HG03025 (cell line): Measurements from ENCODE around the gene XKR7.

Experiments used
- ATAC-seq: cut with Tn5 transposase; IDR thresholded peaks from one replicate; pipeline ENCODE4 v1.9.1; 2021; ENCODE audit warnings: mild to moderate bottlenecking, moderate library complexity; ENCODE audit not compliant: unreplicated experiment, low FRiP score

The XKR7 gene

DNA sequence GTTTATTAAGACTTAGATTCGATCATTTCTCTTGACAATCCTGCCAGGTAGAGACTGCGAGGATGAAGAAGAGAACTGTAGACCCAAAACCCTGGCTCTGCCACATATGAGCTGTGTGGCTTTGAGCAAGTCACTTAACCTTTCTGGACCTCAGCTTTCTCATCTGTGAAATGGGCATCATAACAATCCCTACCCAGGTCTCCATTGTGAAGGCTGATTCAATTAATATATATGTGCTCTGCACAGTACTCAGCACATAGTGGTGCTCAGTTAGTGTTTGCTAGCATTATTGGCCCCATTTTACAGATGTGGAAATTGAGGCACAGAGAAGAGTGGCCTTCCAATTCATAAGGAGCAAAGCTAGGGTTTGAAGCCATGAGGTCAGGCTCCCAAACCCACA is 7.9 kb downstream of the XKR7 start:
- no peak for ATAC-seq

GRCh38 chr20:31977080-31977479 is 9.1 kb downstream of the XKR7 start:
- ATAC-seq = no peak

- no peak for ATAC-seq
Observed at GRCh38 chr20:31979713-31980426, 11.9 kb downstream of the XKR7 start.

GRCh38 chr20:31981784-31982183 is 13.8 kb downstream of the XKR7 start:
- no peak for ATAC-seq

- ATAC-seq = no peak
Observed at GRCh38 chr20:31984981-31985471, 17.1 kb downstream of the XKR7 start.

- no peak for ATAC-seq
Observed at GRCh38 chr20:31987744-31988143, 19.8 kb downstream of the XKR7 start.

DNA sequence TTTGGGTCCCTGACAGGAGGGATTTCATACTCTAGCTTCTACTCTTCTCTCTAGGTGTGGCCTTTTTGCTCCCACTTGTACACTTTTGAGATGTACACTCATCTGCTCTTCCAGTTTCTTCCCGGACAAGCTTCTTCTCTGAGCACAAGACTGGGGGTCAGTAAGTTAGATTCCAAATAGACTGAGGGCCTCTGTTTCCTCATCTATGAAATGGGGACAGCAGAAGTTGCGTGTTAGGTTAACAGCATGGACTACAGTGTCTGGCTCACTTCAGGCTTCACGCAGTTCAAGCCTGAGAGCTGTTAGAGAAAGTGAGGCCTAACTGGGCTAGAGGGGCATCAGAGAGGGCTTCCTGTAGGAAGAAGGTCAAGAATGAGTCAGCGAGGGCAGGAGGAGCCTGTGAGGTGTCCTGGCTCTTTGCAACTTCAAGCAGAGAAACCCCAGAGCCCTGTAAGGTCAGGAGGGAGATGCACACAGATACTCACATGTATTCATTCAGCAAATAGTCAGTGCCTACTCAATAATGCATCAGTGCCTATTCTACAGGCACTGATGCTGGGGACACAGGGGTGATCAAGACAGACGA is 20.6 kb downstream of the XKR7 start:
- ATAC-seq = no peak

DNA sequence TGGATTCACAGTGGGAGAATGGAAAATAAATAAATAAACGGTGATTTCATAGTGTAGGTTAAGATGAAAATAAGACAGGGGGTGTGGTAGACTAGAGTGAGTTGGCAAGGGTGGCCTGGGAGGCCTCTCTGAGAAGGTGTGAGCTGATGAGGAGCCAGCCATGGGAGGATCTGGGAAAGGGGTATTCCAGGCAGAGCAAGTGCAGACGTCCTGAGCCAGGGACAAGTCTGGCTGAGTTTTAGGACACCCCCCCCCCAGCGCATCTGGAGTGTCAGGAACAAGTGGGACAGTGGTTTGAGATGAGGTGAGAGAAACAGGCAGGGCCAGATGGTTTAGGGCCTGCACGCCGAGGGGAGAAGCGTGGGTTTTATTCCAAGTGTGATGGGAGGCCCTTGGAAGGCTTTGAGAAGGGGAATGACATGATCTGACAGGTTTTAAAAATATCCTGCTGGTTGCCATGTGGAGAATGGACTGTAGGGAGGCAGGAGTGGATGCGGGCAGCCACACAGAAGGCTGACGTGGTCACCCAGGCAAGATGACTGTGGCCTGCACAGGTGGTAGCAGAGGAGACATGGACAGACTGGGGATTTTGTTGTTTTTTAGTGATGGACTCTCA is 21.2 kb downstream of the XKR7 start:
- ATAC-seq = no peak

DNA sequence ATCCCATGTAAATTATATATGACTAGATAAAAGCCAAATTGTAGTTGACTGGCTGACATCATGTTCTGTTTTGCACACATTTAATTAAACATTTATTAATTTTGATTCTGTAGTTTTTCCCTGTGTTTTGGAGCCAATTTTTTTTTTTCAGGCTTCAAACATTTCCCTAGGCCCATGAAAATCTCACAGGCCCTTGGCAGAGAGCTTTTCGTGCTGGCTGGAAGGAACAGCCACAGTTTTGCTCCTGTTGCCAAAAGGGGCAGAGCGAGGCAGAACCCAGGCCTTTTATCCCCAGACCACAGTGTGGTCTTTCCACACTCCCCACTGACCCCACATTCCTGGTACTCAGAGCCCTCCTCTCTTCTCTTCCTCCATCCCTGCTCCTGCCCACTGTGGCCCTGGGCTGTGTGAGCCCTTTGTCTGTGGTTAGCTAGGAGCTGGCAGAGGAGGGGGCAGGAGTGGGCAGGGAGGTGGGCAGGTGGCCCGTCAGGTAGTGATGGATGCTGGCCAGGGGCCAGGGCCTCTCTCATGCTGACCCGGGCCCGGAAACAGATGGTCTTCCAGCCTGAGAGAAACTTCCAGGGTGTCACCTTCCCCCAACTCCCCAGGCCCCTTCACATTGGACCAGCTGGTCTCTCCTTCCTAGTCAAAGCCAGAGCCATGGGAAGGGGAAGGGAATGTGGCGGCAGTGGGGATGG is 22.8 kb downstream of the XKR7 start:
- no peak for ATAC-seq

DNA sequence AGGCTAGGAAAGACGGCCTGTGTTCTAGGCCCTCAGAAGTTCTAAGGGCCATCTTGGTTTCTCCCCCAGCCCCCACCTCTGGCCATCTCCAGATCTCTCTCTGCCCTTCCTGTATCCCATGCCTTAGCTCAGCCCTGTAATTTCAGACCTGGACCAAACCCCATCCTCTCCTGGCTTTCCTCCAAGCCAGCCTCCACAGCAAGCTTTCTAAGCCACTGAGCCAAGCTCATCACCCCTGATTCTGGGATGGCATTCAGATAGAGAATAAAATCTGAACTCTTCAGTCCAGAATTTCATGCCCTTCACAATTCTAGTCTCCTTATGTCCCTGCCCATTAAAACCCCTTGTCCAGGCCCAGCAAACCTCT is 23.4 kb downstream of the XKR7 start:
- no peak for ATAC-seq

GRCh38 chr20:31992086-31992485 is 24.1 kb downstream of the XKR7 start:
- no peak for ATAC-seq

DNA sequence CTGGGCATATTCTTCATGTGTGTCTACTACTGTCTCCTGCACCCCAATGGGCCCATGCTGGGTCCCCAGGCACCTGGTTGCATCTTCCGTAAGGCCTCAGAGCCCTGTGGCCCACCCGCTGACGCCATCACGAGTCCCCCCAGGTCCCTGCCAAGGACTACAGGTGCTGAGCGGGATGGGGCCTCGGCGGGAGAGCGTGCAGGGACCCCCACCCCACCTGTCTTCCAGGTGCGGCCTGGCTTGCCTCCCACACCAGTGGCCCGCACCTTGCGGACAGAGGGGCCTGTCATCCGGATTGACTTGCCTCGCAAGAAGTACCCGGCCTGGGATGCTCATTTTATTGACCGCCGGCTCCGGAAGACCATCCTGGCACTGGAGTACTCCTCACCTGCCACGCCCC is 29.0 kb downstream of the XKR7 start:
- ATAC-seq = no peak

DNA sequence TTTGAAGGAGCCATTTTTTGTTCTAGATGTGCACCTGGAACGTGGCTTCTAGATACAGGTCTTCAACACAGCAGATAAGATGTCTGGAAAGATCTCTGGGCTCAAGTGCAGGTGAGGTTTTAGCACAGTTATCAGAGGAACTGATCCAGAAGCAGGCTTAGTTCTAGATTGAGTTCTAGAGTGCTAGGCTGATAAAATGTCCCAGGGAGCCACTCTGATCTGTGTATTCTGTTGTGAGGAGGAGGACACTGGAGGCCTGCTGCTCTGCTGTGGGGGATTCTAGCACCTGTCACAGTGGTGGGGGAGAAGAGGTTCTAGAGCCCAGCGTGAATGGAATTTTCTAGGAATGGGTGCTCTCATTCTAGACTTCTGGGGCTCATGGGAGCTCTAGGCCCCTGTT is 30.3 kb downstream of the XKR7 start:
- ATAC-seq = no peak

- ATAC-seq = no peak
Observed at GRCh38 chr20:32003325-32003724, 35.4 kb downstream of the XKR7 start.

DNA sequence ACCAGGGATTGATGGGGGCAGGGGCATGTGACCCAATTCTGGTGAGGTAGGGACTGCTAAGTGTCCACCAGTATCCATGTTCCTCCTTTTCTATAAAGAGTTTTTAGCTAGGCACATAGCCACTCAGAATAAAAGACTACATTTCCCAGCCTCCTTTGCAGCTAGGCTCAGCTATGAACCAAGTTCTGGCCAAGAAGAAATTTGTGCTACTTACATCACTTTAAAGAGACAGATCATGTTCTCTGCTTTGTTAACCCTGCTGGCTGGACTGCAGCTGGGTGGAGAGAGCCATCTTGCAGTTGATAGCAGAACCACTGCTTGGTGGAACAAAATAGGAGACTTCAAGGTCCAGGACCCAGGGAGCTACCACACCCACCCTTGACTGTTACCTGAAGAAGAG is 37.0 kb downstream of the XKR7 start:
- ATAC-seq = no peak

- no peak for ATAC-seq
Observed at GRCh38 chr20:32006053-32006452, 38.1 kb downstream of the XKR7 start.

DNA sequence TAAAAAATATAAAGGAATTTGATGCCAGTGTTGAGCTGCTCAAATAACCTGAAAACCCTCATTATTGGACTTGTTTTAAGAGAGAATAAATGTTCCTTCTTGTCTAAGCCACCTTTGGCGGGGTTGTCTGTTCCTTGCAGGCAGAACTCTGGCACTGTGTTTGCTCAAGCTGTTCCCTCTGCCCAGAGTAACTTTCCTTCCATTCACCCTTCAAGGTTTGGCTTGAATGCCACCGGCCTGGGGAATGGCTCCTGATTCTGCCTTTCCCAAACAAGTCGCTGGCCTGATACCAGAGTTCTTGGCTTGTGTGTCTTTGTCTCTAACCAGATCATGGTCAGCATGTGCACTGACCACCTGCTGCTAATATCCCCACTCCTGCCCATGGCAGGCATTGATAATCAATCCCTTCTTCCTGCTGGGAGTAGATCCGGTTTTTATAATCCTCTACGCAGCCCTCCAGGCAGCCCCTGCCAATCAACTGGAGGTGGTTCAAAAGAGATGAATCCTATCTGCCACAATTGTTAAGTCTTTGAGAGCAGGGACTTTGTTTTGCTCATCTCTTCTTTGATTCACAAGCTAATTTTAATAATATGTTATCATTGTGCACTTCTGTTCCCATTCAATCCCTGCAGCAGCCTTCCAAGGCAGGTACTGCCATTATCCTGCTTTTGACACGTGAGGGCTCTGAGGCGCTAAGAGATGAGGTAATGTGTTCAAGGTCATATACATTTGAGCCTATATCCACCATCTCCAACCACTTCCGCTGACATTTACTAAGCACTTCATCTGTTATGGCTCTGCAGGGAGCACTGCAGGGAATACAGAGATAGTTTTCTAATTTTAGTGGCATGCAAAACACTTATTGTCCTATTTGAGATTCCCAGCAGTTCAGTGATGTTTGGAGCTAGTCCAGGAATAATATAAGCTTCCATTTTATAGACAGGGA is 39.2 kb downstream of the XKR7 start:
- ATAC-seq = no peak

DNA sequence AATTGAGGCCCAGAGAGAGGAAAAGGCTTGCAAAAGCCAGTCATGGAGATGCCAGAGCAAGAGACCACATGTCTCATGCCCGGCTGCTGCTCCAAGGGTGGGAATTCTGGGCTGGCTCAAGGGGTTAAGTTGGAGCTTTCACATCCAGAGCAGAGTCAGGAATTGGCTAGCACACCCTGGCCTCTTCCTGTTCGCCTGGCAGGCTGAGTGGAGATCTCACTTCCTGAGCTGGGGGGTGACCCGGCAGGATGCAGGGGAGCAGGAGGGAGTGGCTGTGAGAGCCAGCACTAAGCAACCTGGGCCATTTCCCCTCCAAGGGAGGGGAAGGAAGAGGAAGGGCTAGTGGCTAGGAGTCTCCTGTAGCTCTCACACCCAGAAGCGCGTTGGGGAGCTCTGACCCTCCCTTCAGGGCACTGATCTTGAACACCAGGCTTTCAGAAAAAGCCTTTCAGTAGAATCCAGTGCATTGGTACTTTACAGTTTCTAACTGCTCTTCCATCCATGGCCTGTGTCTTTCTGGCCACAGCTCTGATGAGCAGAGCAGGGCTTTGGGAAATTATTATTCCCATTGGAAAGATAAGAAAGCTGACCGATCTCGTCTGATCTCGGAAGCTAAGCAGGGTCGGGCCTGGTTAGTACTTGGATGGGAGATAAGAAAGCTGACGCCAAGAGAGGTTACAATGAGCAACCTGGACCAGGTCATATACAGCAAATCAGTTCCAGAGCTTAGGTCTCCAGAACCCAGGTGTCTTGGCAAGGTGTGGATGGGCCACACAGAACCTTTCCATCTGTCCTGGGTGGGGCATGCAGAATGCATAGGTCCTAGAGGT is 40.1 kb downstream of the XKR7 start:
- no peak for ATAC-seq

DNA sequence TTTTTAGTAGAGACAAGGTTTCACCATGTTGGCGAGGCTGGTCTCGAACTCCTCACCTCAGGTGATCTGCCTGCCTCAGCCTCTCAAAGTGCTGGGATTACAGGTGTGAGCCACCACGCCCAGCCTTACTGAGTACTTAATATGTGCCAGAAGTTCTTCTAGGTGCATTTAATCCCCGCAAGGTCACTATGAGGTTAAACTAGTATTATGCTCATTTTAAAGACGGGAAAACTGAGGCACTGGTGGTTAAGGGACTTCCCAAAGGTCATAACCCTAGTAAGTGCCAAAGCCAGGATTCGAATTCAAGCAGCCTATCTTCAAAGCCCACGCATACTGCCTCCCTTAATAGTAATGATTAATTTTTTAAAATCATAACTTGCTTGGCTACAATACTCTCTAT is 41.6 kb downstream of the XKR7 start:
- no peak for ATAC-seq
